ENCODE results near the gene HPSE2. TPM values are rescaled to one million over a fixed set of nuclear protein-coding genes. Genes with fewer than 3 reads are reported as not detected.

Gene HPSE2
- total RNA-seq, 2 experiments from 2014 or later = not detected

- POLR2A ChIA-PET = no interaction called here
- TF ChIP-seq, protein P1, sequence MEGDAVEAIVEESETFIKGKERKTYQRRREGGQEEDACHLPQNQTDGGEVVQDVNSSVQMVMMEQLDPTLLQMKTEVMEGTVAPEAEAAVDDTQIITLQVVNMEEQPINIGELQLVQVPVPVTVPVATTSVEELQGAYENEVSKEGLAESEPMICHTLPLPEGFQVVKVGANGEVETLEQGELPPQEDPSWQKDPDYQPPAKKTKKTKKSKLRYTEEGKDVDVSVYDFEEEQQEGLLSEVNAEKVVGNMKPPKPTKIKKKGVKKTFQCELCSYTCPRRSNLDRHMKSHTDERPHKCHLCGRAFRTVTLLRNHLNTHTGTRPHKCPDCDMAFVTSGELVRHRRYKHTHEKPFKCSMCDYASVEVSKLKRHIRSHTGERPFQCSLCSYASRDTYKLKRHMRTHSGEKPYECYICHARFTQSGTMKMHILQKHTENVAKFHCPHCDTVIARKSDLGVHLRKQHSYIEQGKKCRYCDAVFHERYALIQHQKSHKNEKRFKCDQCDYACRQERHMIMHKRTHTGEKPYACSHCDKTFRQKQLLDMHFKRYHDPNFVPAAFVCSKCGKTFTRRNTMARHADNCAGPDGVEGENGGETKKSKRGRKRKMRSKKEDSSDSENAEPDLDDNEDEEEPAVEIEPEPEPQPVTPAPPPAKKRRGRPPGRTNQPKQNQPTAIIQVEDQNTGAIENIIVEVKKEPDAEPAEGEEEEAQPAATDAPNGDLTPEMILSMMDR (IDR thresholded peaks at IDR 0.05) = no peak
- Mint-ChIP-seq H3K4me3 (no peak overlapping the region), H3K36me3 (ENCODE audit: low read depth) (no peaks in the 10 kb centered on the region), H3K4me1 (ENCODE audit: low read depth) (no peaks in the 10 kb centered on the region), H3K9me3 (no peaks in the 10 kb centered on the region), H3K27ac (no peak overlapping the region), H3K27me3 (peaks cover 2% of the 10 kb centered on the region)
- ATAC-seq (no peak), DNase-seq (no peak)
- CTCF ChIA-PET = interaction anchor here (0.8 kb wide), 1 partner anchor 10 kb away, joined by 3 read pairs; no protein-coding TSS in a partner anchor
- intact Hi-C loops (cut with micrococcal nuclease) = no loop called here
Observed at GRCh38 chr10:98814470-98814869, 421.2 kb downstream of the HPSE2 start.

- H3K4me1 Mint-ChIP-seq (ENCODE audit: low read depth) = no peaks in the 10 kb centered on the region
Observed at GRCh38 chr10:98808282-98808892, 427.3 kb downstream of the HPSE2 start.

GRCh38 chr10:98800263-98800662, 435.4 kb downstream of the HPSE2 start:
- H3K27ac Mint-ChIP-seq = no peak overlapping the region
- CTCF ChIA-PET = interaction anchor here (0.7 kb wide), 1 partner anchor 73 kb away, joined by 3 read pairs; no protein-coding TSS in a partner anchor
- no peaks in the 10 kb centered on the region for H3K9me3 Mint-ChIP-seq
- no peaks in the 10 kb centered on the region for H3K36me3 Mint-ChIP-seq (ENCODE audit: low read depth)
- TF ChIP-seq, protein P1 (IDR thresholded peaks at IDR 0.05) = no peak
- intact Hi-C loops (cut with micrococcal nuclease) = no loop called here
- H3K4me1 Mint-ChIP-seq (ENCODE audit: low read depth) = no peaks in the 10 kb centered on the region
- ATAC-seq (no peak), DNase-seq (no peak)
- H3K27me3 Mint-ChIP-seq = peaks cover 1% of the 10 kb centered on the region
- H3K4me3 Mint-ChIP-seq = no peak overlapping the region
- POLR2A ChIA-PET = no interaction called here

More at GRCh38 chr10:98808282-98808892, 427.3 kb downstream of the HPSE2 start:
- ATAC-seq = no peak
- no peak overlapping the region for H3K27ac Mint-ChIP-seq
- CTCF ChIA-PET = no interaction called here
- H3K27me3 Mint-ChIP-seq = peaks cover 2% of the 10 kb centered on the region
- TF ChIP-seq, protein P1 (IDR thresholded peaks at IDR 0.05) = no peak
- POLR2A ChIA-PET = no interaction called here
- no peaks in the 10 kb centered on the region for H3K9me3 Mint-ChIP-seq
- no peaks in the 10 kb centered on the region for H3K36me3 Mint-ChIP-seq (ENCODE audit: low read depth)
- no peak for DNase-seq
- H3K4me3 Mint-ChIP-seq = no peak overlapping the region
- intact Hi-C loops (cut with micrococcal nuclease) = no loop called here

DNA sequence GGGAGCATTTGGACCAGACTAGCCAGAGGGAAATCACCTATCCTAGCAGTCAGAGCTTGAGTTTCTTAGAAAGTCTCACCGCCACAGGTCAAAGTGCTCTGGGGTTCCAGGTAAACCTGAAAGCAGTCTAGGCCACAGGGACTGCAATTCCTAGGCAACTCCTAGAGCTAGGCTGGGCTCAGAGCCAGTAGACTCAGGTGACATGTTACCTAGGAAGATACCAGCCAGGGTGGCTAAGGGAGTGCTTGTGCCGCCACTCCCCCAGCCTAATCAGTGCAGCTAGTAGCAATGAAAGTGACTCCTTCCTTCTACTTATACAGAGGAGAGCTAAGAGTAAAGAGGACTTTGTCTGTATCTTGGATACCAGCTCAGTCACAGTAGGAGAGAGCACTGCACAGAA, 440.2 kb downstream of the HPSE2 start:
- TF ChIP-seq, protein P1 (IDR thresholded peaks at IDR 0.05) = no peak
- no peaks in the 10 kb centered on the region for H3K9me3 Mint-ChIP-seq
- ATAC-seq (no peak), DNase-seq (no peak)
- intact Hi-C loops (cut with micrococcal nuclease) = no loop called here
- H3K27ac Mint-ChIP-seq = no peak overlapping the region
- no peaks in the 10 kb centered on the region for H3K36me3 Mint-ChIP-seq (ENCODE audit: low read depth)
- no peak overlapping the region for H3K4me3 Mint-ChIP-seq
- H3K27me3 Mint-ChIP-seq = peaks cover 4% of the 10 kb centered on the region
- CTCF ChIA-PET = no interaction called here
- POLR2A ChIA-PET = no interaction called here
- no peaks in the 10 kb centered on the region for H3K4me1 Mint-ChIP-seq (ENCODE audit: low read depth)

GRCh38 chr10:98790817-98791216, 444.8 kb downstream of the HPSE2 start:
- POLR2A ChIA-PET = no interaction called here
- Mint-ChIP-seq H3K27me3 (peaks cover 4% of the 10 kb centered on the region), H3K4me3 (no peak overlapping the region), H3K4me1 (ENCODE audit: low read depth) (no peaks in the 10 kb centered on the region), H3K36me3 (ENCODE audit: low read depth) (no peaks in the 10 kb centered on the region), H3K9me3 (peaks cover 2% of the 10 kb centered on the region), H3K27ac (no peak overlapping the region)
- CTCF ChIA-PET = no interaction called here
- TF ChIP-seq, protein P1 (IDR thresholded peaks at IDR 0.05) = peak; percentile 32
- intact Hi-C loops (cut with micrococcal nuclease) = no loop called here
- DNase-seq (no peak), ATAC-seq (no peak)
